ENCODE measurements around the gene EIF5.

DNA sequence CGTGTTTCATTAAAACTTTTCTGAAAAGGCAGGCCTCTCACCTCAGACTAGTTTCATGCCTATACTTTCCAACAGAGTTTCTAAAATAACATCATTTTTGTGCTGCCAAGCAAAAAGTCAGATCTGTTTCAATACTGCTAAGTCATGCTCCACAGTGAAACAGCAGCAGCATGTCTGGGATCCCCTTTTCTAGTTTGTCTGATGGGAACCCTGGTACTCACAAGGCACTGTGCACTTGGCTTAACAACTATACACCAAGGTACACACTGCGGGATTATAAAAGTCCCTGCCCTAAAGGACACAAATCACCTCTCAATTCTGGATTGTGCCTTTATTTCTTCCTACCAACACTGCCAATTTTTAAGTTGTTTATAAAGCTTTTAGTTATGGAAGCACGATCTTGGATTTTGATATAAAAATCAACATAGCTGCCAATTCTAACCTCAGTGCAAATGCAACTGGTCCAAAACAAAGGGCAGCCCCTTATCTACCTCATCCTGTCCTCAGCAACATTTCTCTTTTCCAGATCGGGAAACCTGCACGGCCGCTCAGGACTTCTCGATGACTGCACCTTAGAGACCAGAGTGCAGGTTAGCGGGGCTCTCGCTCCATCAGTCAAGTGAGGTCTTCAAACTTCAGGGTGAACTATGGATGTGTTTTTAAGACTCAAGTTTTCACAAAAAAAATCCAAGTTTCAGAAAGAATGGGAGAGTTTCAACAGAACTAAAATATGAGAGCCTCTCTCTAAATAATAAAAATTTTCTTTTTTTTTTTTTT is 1.7 kb upstream of the EIF5 start:
- TF ChIP-seq, protein P1, sequence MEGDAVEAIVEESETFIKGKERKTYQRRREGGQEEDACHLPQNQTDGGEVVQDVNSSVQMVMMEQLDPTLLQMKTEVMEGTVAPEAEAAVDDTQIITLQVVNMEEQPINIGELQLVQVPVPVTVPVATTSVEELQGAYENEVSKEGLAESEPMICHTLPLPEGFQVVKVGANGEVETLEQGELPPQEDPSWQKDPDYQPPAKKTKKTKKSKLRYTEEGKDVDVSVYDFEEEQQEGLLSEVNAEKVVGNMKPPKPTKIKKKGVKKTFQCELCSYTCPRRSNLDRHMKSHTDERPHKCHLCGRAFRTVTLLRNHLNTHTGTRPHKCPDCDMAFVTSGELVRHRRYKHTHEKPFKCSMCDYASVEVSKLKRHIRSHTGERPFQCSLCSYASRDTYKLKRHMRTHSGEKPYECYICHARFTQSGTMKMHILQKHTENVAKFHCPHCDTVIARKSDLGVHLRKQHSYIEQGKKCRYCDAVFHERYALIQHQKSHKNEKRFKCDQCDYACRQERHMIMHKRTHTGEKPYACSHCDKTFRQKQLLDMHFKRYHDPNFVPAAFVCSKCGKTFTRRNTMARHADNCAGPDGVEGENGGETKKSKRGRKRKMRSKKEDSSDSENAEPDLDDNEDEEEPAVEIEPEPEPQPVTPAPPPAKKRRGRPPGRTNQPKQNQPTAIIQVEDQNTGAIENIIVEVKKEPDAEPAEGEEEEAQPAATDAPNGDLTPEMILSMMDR (conservative IDR thresholded peaks at IDR 0.05; ENCODE audit: low read length) = no peak
- TF ChIP-seq EZH2phosphoT487 (IDR thresholded peaks at IDR 0.05; ENCODE audit: borderline replicate concordance) = no peak
